ENCODE results near the gene EXOC6B. TPM values are rescaled to one million over a fixed set of nuclear protein-coding genes. Genes with fewer than 3 reads are reported as not detected.

EXOC6B gene
- total RNA-seq, 4 donors from 2014 or later, result 22.6 to 47.3 (median 32.5) TPM

GRCh38 chr2:72235497-72236415 is 590.1 kb downstream of the EXOC6B start:
- no peaks in the 10 kb centered on the region for H3K9me3 ChIP-seq
- no peaks in the 10 kb centered on the region for H3K36me3 ChIP-seq
- WGBS, 2 donors, result 94 to 95% methylated on average over 5 of the region's 5 CpGs
- TF ChIP-seq CTCF (IDR thresholded peaks at IDR 0.05), result no peak
- TF ChIP-seq POLR2A (IDR thresholded peaks at IDR 0.05), result no peak
- DNase-seq, result no peak
- no peak overlapping the region for H3K27ac ChIP-seq
- intact Hi-C loops (cut with DNase I), result no loop called here
- H3K4me3 ChIP-seq (replicated peaks in 1 of 3), result no peak overlapping the region
- peaks cover 0 to 5% of the 10 kb centered on the region in 2 donors for H3K4me1 ChIP-seq
- no peaks in the 10 kb centered on the region for H3K27me3 ChIP-seq

GRCh38 chr2:72233211-72233610 is 592.6 kb downstream of the EXOC6B start:
- TF ChIP-seq POLR2A (IDR thresholded peaks at IDR 0.05), result no peak
- TF ChIP-seq CTCF (IDR thresholded peaks at IDR 0.05), result no peak
- Histone ChIP-seq H3K36me3 (no peaks in the 10 kb centered on the region), H3K4me3 (replicated peaks in 1 of 3) (no peak overlapping the region), H3K4me1 (peaks cover 0 to 5% of the 10 kb centered on the region in 2 donors), H3K9me3 (no peaks in the 10 kb centered on the region), H3K27ac (no peak overlapping the region), H3K27me3 (no peaks in the 10 kb centered on the region)
- DNase-seq, result no peak
- intact Hi-C loops (cut with DNase I), result no loop called here
- whole genome bisulfite sequencing, 2 donors, result 82 to 94% methylated on average over 2 of the region's 2 CpGs

- no peak overlapping the region for H3K4me3 ChIP-seq (replicated peaks in 1 of 3)
Observed at GRCh38 chr2:72222829-72223564, 602.8 kb downstream of the EXOC6B start.

GRCh38 chr2:72220170-72220569 is 605.7 kb downstream of the EXOC6B start:
- no peak for TF ChIP-seq CTCF (IDR thresholded peaks at IDR 0.05)
- TF ChIP-seq POLR2A (IDR thresholded peaks at IDR 0.05), result no peak
- H3K9me3 ChIP-seq, result no peaks in the 10 kb centered on the region
- no peaks in the 10 kb centered on the region for H3K27me3 ChIP-seq
- H3K4me1 ChIP-seq, result no peaks in the 10 kb centered on the region
- intact Hi-C loops (cut with DNase I), result no loop called here
- H3K27ac ChIP-seq, result no peak overlapping the region
- no peak overlapping the region for H3K4me3 ChIP-seq (replicated peaks in 1 of 3)
- DNase-seq, result no peak
- WGBS, 2 donors, result 71 to 77% methylated on average over 2 of the region's 2 CpGs
- no peaks in the 10 kb centered on the region for H3K36me3 ChIP-seq

More at GRCh38 chr2:72222829-72223564, 602.8 kb downstream of the EXOC6B start:
- no peaks in the 10 kb centered on the region for H3K4me1 ChIP-seq
- no peak for DNase-seq
- 68 to 72% methylated on average over 3 of the region's 3 CpGs for WGBS, 2 donors
- no peaks in the 10 kb centered on the region for H3K36me3 ChIP-seq
- TF ChIP-seq CTCF (IDR thresholded peaks at IDR 0.05), result no peak
- H3K9me3 ChIP-seq, result no peaks in the 10 kb centered on the region
- H3K27ac ChIP-seq, result no peak overlapping the region
- H3K27me3 ChIP-seq, result no peaks in the 10 kb centered on the region
- intact Hi-C loops (cut with DNase I), result no loop called here
